HEK293 (cell line): ENCODE data around the gene TMEM167B.
"Not testable (repeated sequence)": the region's sequence is repeated elsewhere in the genome, so short reads cannot be mapped to it uniquely, and the experiment has no call there.

Experiments
- BCL11A ChIP-seq: fragments of 450-650 bp; formaldehyde crosslinking; IDR thresholded peaks from 2 replicates; pipeline ENCODE4 v1.5.1; 2016; ENCODE audit warnings: low read depth, missing biosample characterization, missing genetic modification characterization
- CTCF ChIP-seq: fragments of 450-650 bp; formaldehyde crosslinking; IDR thresholded peaks from 2 replicates; pipeline ENCODE4 v1.5.1; 2016; ENCODE audit warnings: missing biosample characterization, missing genetic modification characterization
- HOXA7 ChIP-seq: sonication (generic); formaldehyde crosslinking; IDR thresholded peaks from 2 replicates; pipeline ENCODE4 v1.8.1; 2022; ENCODE audit warnings: missing genetic modification reagents, borderline replicate concordance
- TCF7L2 ChIP-seq: IDR thresholded peaks from 2 replicates; pipeline ENCODE4 v1.6.1; 2011; ENCODE audit warnings: low read depth, mild to moderate bottlenecking, inconsistent platforms, low read length, moderate library complexity, borderline replicate concordance
- TSHZ1 ChIP-seq: fragments of 450-650 bp; formaldehyde crosslinking; IDR thresholded peaks from 2 replicates; pipeline ENCODE4 v1.5.1; 2016; ENCODE audit warnings: missing biosample characterization, missing genetic modification characterization, borderline replicate concordance
- ZNF169 ChIP-seq: fragments of 450-650 bp; formaldehyde crosslinking; IDR thresholded peaks from 2 replicates; pipeline ENCODE4 v1.5.1; 2016; ENCODE audit warnings: missing biosample characterization, missing genetic modification characterization
- ZNF274 ChIP-seq, 2 experiments: fragments of 200-500 bp in 1 of 2; fragments of 450-650 bp in 1 of 2; sonication (Bioruptor generic) in 1 of 2; formaldehyde crosslinking in 1 of 2; IDR thresholded peaks; 2 replicates each; pipeline versions ENCODE4 v1.5.1 to v1.6.1; 2014 to 2016; ENCODE audit warnings: borderline replicate concordance in 1 of 2, inconsistent platforms in 1 of 2, low read length in 1 of 2, missing biosample characterization in 1 of 2, missing genetic modification characterization in 1 of 2
- ZNF610 ChIP-seq: fragments of 450-650 bp; formaldehyde crosslinking; IDR thresholded peaks from 2 replicates; pipeline ENCODE4 v1.5.1; 2016; ENCODE audit warnings: missing biosample characterization, missing genetic modification characterization, borderline replicate concordance
- ZNF777 ChIP-seq: fragments of 450-650 bp; formaldehyde crosslinking; IDR thresholded peaks from 2 replicates; pipeline ENCODE4 v1.5.1; 2017; ENCODE audit warnings: missing biosample characterization, missing genetic modification characterization, borderline replicate concordance
- ZNF785 ChIP-seq: fragments of 450-650 bp; formaldehyde crosslinking; IDR thresholded peaks from 2 replicates; pipeline ENCODE4 v1.5.1; 2016; ENCODE audit warnings: missing biosample characterization, missing genetic modification characterization

GRCh38 chr1:109052145-109052544, 38.4 kb upstream of the TMEM167B start:
- TF ChIP-seq CTCF (tag by site-specific recombination); ZNF785 (tag by site-specific recombination); TSHZ1 (tag by site-specific recombination); ZNF169 (tag by site-specific recombination); ZNF274 (IDR thresholded peaks at IDR 0.05; ENCODE audit: low read length); ZNF274 (tag by site-specific recombination; IDR thresholded peaks at IDR 0.05; ENCODE audit: borderline replicate concordance); BCL11A (tag by site-specific recombination); TCF7L2; ZNF610 (tag by site-specific recombination); HOXA7 (CRISPR knock-in tag); ZNF777 (tag by site-specific recombination): not testable (repeated sequence)
